ENCODE results near the gene GHR.

Gene GHR

DNA sequence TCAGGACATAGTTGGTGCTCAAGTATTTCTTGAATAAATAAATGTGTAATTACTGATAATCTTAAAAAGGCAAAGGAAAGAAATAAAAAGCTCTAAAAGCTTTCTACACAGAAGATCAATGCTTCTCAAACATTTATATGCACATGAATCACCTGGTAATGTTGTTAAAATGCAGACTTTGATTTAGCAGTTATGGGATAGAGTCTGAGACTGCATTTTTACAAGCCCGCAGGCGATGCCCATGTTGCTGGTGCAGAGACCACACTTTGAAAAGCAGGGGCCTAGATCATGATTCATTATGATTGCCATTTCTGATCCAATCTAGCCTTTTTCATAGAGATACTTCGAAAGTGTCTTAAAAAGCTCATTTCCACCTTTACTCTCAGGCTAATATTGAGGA is 329.9 kb downstream of the GHR start:
- Histone ChIP-seq H3K9me3 (ENCODE audit: control insufficient read depth, insufficient read depth, low read depth, low read length) (no peaks in the 10 kb centered on the region), H3K4me1 (ENCODE audit: control insufficient read depth, insufficient read depth, low read length) (peaks cover 7% of the 10 kb centered on the region; the same call in 1 of the 2 replicates), H3K27ac (ENCODE audit: extremely low read depth, low read depth, low read length) (no peak overlapping the region), H3K36me3 (ENCODE audit: control insufficient read depth in 2 of 2, insufficient read depth in 1 of 2, low read length in 2 of 2) (no peaks in the 10 kb centered on the region), H3K4me3 (ENCODE audit: low read depth, low read length) (no peak overlapping the region)
- TF ChIP-seq FEZF1 (tag by site-specific recombination; IDR thresholded peaks at IDR 0.05): peak; percentile 39; the same call in 1 of the 2 replicates
- no peak for TF ChIP-seq ZBTB48 (tag by site-specific recombination; IDR thresholded peaks at IDR 0.05)
- peak; percentile 72; the same call in 1 of the 2 replicates for TF ChIP-seq TCF7L2 (IDR thresholded peaks at IDR 0.05; ENCODE audit: borderline replicate concordance, low read depth, low read length)
- no peak for TF ChIP-seq ZNF148 (tag by site-specific recombination; IDR thresholded peaks at IDR 0.05; ENCODE audit: borderline replicate concordance)
- no peak for TF ChIP-seq ZNF626 (tag by site-specific recombination; IDR thresholded peaks at IDR 0.05)
- no peak for TF ChIP-seq ZNF184 (tag by site-specific recombination; IDR thresholded peaks at IDR 0.05)
- no peak for TF ChIP-seq ZNF658 (tag by site-specific recombination; IDR thresholded peaks at IDR 0.05)
- CTCF ChIA-PET: interaction anchor here (1.1 to 2.8 kb wide), 3 partner anchors 8 to 748 kb away, joined by 5 to 18 read pairs (median 6); no protein-coding TSS in a partner anchor
- POLR2A ChIA-PET: no interaction called here

DNA sequence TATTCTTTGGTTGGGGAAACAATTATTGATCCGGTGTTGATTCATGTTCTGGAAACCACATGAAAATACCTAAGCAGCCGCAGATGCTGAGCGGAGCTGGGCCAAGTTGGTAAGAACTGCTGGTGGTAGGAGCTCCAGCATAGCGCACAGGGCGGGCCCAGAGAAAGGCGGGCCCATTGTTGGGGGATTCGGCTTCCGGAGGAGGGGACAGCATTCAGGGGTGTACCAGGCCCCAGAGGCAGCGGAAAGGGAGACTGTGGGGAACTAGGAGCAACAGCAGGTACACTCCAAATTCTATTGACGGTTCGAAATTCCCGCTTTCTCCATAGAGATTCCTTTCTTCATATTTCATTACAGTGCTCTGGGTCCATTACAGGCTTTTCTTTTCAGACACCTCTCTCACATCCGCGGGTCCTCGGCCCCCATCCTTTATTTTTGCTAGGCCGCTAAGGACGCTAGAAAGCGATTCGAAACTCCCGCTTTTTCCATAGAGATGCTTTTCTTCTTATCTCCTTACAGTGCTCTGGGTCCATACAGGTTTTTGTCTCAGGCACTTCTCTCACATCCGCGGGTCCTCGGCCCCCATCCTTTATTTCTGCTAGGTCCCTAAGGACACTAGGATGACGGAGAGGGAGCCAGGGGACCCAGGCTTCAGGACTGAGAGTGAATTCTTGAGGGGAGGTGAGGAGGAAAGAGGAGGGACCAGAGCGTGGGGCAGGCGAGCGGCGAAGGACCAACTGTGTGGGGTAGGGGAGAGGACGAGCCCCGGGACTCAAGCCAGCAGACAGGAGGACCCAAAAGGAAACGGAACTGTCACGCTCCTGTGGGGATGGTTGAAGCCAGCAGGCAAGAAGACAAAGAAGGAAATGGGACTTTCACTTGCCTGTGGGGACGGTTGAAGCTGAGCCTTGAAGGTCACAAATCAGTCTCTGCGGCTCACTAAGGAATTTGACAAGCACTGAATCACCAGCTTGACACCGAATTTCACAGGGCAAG is 333.7 kb downstream of the GHR start, which contains the start of gene CCDC152:
TSS of gene CCDC152 (plus strand) at position 213 of the 996 bp plus-strand sequence. CDS start 2,304 bp downstream, outside the sequence.
- no peaks in the 10 kb centered on the region for H3K36me3 ChIP-seq (ENCODE audit: control insufficient read depth in 2 of 2, insufficient read depth in 1 of 2, low read length in 2 of 2)
- TF ChIP-seq, protein P1, sequence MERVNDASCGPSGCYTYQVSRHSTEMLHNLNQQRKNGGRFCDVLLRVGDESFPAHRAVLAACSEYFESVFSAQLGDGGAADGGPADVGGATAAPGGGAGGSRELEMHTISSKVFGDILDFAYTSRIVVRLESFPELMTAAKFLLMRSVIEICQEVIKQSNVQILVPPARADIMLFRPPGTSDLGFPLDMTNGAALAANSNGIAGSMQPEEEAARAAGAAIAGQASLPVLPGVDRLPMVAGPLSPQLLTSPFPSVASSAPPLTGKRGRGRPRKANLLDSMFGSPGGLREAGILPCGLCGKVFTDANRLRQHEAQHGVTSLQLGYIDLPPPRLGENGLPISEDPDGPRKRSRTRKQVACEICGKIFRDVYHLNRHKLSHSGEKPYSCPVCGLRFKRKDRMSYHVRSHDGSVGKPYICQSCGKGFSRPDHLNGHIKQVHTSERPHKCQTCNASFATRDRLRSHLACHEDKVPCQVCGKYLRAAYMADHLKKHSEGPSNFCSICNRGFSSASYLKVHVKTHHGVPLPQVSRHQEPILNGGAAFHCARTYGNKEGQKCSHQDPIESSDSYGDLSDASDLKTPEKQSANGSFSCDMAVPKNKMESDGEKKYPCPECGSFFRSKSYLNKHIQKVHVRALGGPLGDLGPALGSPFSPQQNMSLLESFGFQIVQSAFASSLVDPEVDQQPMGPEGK (tag by site-specific recombination; IDR thresholded peaks at IDR 0.05): no peak
- TF ChIP-seq, protein P2, sequence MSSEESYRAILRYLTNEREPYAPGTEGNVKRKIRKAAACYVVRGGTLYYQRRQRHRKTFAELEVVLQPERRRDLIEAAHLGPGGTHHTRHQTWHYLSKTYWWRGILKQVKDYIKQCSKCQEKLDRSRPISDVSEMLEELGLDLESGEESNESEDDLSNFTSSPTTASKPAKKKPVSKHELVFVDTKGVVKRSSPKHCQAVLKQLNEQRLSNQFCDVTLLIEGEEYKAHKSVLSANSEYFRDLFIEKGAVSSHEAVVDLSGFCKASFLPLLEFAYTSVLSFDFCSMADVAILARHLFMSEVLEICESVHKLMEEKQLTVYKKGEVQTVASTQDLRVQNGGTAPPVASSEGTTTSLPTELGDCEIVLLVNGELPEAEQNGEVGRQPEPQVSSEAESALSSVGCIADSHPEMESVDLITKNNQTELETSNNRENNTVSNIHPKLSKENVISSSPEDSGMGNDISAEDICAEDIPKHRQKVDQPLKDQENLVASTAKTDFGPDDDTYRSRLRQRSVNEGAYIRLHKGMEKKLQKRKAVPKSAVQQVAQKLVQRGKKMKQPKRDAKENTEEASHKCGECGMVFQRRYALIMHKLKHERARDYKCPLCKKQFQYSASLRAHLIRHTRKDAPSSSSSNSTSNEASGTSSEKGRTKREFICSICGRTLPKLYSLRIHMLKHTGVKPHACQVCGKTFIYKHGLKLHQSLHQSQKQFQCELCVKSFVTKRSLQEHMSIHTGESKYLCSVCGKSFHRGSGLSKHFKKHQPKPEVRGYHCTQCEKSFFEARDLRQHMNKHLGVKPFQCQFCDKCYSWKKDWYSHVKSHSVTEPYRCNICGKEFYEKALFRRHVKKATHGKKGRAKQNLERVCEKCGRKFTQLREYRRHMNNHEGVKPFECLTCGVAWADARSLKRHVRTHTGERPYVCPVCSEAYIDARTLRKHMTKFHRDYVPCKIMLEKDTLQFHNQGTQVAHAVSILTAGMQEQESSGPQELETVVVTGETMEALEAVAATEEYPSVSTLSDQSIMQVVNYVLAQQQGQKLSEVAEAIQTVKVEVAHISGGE (tag by site-specific recombination; conservative IDR thresholded peaks at IDR 0.05; ENCODE audit: low read depth): 0 out of 2 replicates have a peak, but pooled peaks have one; percentile 25
- ChIA-PET POLR2A (no interaction called here), CTCF (interaction anchor here (1.0 to 1.6 kb wide), 3 partner anchors 10 to 133 kb away, joined by 3 to 6 read pairs (median 4); no protein-coding TSS in a partner anchor)
- no peak within 1 kb of the TSS for H3K27ac ChIP-seq (ENCODE audit: extremely low read depth, low read depth, low read length)
- H3K9me3 ChIP-seq (ENCODE audit: control insufficient read depth, insufficient read depth, low read depth, low read length): no peaks in the 10 kb centered on the region
- no peak within 1 kb of the TSS for H3K4me3 ChIP-seq (ENCODE audit: low read depth, low read length)
- peaks cover 7% of the 10 kb centered on the region; the same call in 1 of the 2 replicates for H3K4me1 ChIP-seq (ENCODE audit: control insufficient read depth, insufficient read depth, low read length)

DNA sequence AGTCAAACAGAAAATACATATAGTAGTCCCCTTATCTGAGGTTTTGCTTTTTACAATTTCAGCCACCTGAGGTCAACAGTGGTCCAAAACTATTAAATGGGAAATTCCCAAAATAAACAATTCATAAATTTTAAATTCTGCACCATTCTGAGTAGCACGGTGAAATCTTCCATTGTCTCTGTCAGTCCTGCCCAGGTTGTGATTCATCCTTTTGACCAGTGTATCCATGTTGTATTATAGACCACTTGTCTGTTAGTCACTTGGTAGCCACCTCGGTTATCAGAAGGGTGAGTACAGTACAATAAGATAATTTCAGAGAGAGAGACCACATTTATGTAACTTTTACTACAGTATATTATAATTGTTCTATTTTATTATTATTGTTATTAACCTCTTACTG is 336.2 kb downstream of the GHR start:
- POLR2A ChIA-PET: no interaction called here
- CTCF ChIA-PET: interaction anchor here (0.6 to 0.8 kb wide), 2 partner anchors 130 to 944 kb away, joined by 3 to 4 read pairs; no protein-coding TSS in a partner anchor
- Histone ChIP-seq H3K4me3 (ENCODE audit: low read depth, low read length) (no peak overlapping the region), H3K36me3 (ENCODE audit: control insufficient read depth in 2 of 2, insufficient read depth in 1 of 2, low read length in 2 of 2) (no peaks in the 10 kb centered on the region), H3K4me1 (ENCODE audit: control insufficient read depth, insufficient read depth, low read length) (no peaks in the 10 kb centered on the region), H3K27ac (ENCODE audit: extremely low read depth, low read depth, low read length) (no peak overlapping the region), H3K9me3 (ENCODE audit: control insufficient read depth, insufficient read depth, low read depth, low read length) (no peaks in the 10 kb centered on the region)
- TF ChIP-seq ZNF114 (tag by site-specific recombination; IDR thresholded peaks at IDR 0.05) (no peak), YY1 (tag by site-specific recombination; IDR thresholded peaks at IDR 0.05) (no peak), BCL11B (tag by site-specific recombination; IDR thresholded peaks at IDR 0.05; ENCODE audit: low read depth) (no peak), ZNF560 (tag by site-specific recombination; IDR thresholded peaks at IDR 0.05; ENCODE audit: borderline replicate concordance) (no peak), KLF17 (tag by site-specific recombination; IDR thresholded peaks at IDR 0.05) (no peak), ZNF837 (tag by site-specific recombination; IDR thresholded peaks at IDR 0.05) (no peak), HOXD13 (CRISPR knock-in tag; IDR thresholded peaks at IDR 0.05; ENCODE audit: borderline replicate concordance) (no peak), GLI4 (tag by site-specific recombination; IDR thresholded peaks at IDR 0.05) (no peak), ZNF473 (tag by site-specific recombination; IDR thresholded peaks at IDR 0.05) (no peak), YY2 (tag by site-specific recombination; IDR thresholded peaks at IDR 0.05) (no peak), SCRT2 (tag by site-specific recombination; IDR thresholded peaks at IDR 0.05) (no peak)
